GM12878 (cell line): Measurements from ENCODE around the gene GTPBP6. TPM values are rescaled to one million over a fixed set of nuclear protein-coding genes. Genes with fewer than 3 reads are reported as not detected.
"Not testable (repeated sequence)": the region's sequence is repeated elsewhere in the genome, so short reads cannot be mapped to it uniquely, and the experiment has no call there.

Experiments
- ATAC-seq: fragments of 200-7000 bp; cut with Tn5 transposase; 3 replicates; pipeline ENCODE4 v1.9.1; 2020; ENCODE audit warnings: mild to moderate bottlenecking, moderate library complexity
- BruUV-seq: library from RNA; stranded (reverse); fragments of 400-500 nt; replicated peaks from 2 replicates; lab custom pipeline; 2021; lab: Mats Ljungman, UMichigan
- CTCF ChIA-PET: fragments of 300-600 bp; sonication (Branson Sonifier 250); formaldehyde crosslinking; extraction: SDS; loops from one replicate; lab custom pipeline; 2021; ENCODE audit warnings: inconsistent platforms; lab: Yijun Ruan, JAX
- POLR2A ChIA-PET: fragments of 350-600 bp; formaldehyde crosslinking; extraction: SDS; loops from one replicate; lab custom pipeline; 2021; ENCODE audit warnings: inconsistent platforms; lab: Charles Lee
- RAD21 ChIA-PET: fragments of 300-600 bp; sonication (Branson Sonifier 250); formaldehyde crosslinking; loops from one replicate; lab custom pipeline; 2023; ENCODE audit warnings: antibody characterized with exemption; ENCODE audit not compliant: unreplicated experiment; lab: Charles Lee
- SMC1A ChIA-PET: fragments of 300-600 bp; sonication (Branson Sonifier 250); formaldehyde crosslinking; loops from one replicate; lab custom pipeline; 2023; ENCODE audit not compliant: unreplicated experiment, uncharacterized antibody; lab: Charles Lee
- DNase-seq: peaks from one replicate; pipeline ENCODE4 v3.0.0-alpha.2; 2011; ENCODE audit warnings: low read depth, low spot score
- FAIRE-seq: peaks from 3 replicates; lab custom pipeline; 2011; peaks lifted over from hg19 to GRCh38; lab: Jason Lieb, UNC
- H2AFZ ChIP-seq: 2 replicates; pipeline ENCODE4 v1.6.0; 2011; ENCODE audit warnings: low read depth, low read length, control low read depth; ENCODE audit not compliant: control insufficient read depth
- H3K27ac ChIP-seq: 2 replicates; pipeline ENCODE4 v1.5.1; 2011; ENCODE audit warnings: control low read depth; ENCODE audit not compliant: control insufficient read depth, insufficient read depth
- H3K27me3 ChIP-seq, 2 experiments: replicated peaks in 1 of 2; 2 replicates each; pipeline versions ENCODE4 v1.6.0 to v1.6.1; 2011; ENCODE audit warnings: low read length in 1 of 2; ENCODE audit not compliant: control insufficient read depth in 2 of 2, insufficient read depth in 2 of 2
- H3K36me3 ChIP-seq, 2 experiments: 2 replicates each; pipeline ENCODE4 v1.5.1; 2011; ENCODE audit warnings: low read length in 1 of 2; ENCODE audit not compliant: control insufficient read depth in 2 of 2, insufficient read depth in 2 of 2
- H3K4me1 ChIP-seq: 2 replicates; pipeline ENCODE4 v1.6.1; 2011; ENCODE audit warnings: mild to moderate bottlenecking, low read length, moderate library complexity, mixed read lengths; ENCODE audit not compliant: control insufficient read depth, insufficient read depth
- H3K4me2 ChIP-seq: 2 replicates; pipeline ENCODE4 v1.6.0; 2011; ENCODE audit warnings: control low read depth; ENCODE audit not compliant: control insufficient read depth, insufficient read depth
- H3K4me3 ChIP-seq: fragments of 200-600 bp; sonication (generic); 2 replicates; pipeline ENCODE4 v1.5.1; 2016
- H3K79me2 ChIP-seq: 2 replicates; pipeline ENCODE4 v1.6.0; 2011; ENCODE audit warnings: low read length; ENCODE audit not compliant: control insufficient read depth, insufficient read depth
- H3K9ac ChIP-seq: 2 replicates; pipeline ENCODE4 v1.8.0; 2011; ENCODE audit warnings: low read length, control low read depth, mixed read lengths; ENCODE audit not compliant: control insufficient read depth, insufficient read depth
- H3K9me3 ChIP-seq: replicated peaks from 3 replicates; pipeline ENCODE4 v1.5.1; 2011; ENCODE audit warnings: mild to moderate bottlenecking, low read length; ENCODE audit not compliant: control insufficient read depth, insufficient read depth
- H4K20me1 ChIP-seq: 2 replicates; pipeline ENCODE4 v1.6.0; 2011; ENCODE audit not compliant: control insufficient read depth, insufficient read depth
- BCLAF1 ChIP-seq: fragments of 450-650 bp; IDR thresholded peaks from 2 replicates; pipeline ENCODE4 v1.6.1; 2017; ENCODE audit warnings: antibody characterized with exemption, mild to moderate bottlenecking, moderate library complexity
- ZBTB4 ChIP-seq: fragments of 450-650 bp; formaldehyde crosslinking; IDR thresholded peaks from 2 replicates; pipeline ENCODE4 v1.4.0; 2022; ENCODE audit warnings: mild to moderate bottlenecking, moderate library complexity
- ZNF207 ChIP-seq: fragments of 450-650 bp; IDR thresholded peaks from 2 replicates; pipeline ENCODE4 v1.6.1; 2014; ENCODE audit warnings: antibody characterized with exemption, mild to moderate bottlenecking, borderline replicate concordance
- WGBS: methylation state at CpG from one replicate; pipeline ENCODE4 v1.1.6; 2016; ENCODE audit warnings: low lambda C conversion rate; ENCODE audit not compliant: insufficient replicate concordance, insufficient coverage; ENCODE audit errors: missing lambda C conversion rate; 5-methylcytosine and 5-hydroxymethylcytosine counted together
- in situ Hi-C: fragments of 300-500 bp; cut with MboI; formaldehyde crosslinking; loops from 9 replicates; pipeline ENCODE4 v1.14.3; 2018; ENCODE audit warnings: mixed read lengths
- intact Hi-C: fragments of 100-400 bp; cut with micrococcal nuclease; formaldehyde crosslinking; loops from one replicate; pipeline ENCODE4 v1.14.2; 2022; ENCODE audit not compliant: unreplicated experiment
- polyA plus RNA-seq, 11 experiments: library from polyadenylated mRNA; depleted of rRNA in 4 of 11; unstranded in 6 of 11; stranded (reverse) in 5 of 11; fragments of >200 nt; fragmentation: Nextera tagmentation in 4 of 11; fragmentation: Illumina TruSeq in 1 of 11; extraction: Ambion mirVana in 4 of 11; extraction: Trizol in 1 of 11; gene quantifications; 1 replicate in 1 of 11; 2 replicates in 10 of 11; pipeline versions ENCODE4 v1.2.1 to v1.2.3, GENCODE V29; 2011 to 2016; ENCODE audit warnings: inconsistent platforms in 2 of 11, missing spikeins in 2 of 11, low read depth in 1 of 11
- total RNA-seq, 4 experiments: library from RNA; depleted of rRNA in 3 of 4; stranded (reverse); fragments of >200 nt in 3 of 4; fragmentation: Illumina TruSeq in 1 of 4; extraction: Trizol in 1 of 4; gene quantifications; 2 replicates each; pipeline versions ENCODE4 v1.2.1 to v1.2.3, GENCODE V29; 2013 to 2021

GTPBP6 gene
- total and polyA plus RNA-seq, 10 of the 15 experiments (the other 5 are each of a cell fraction or from before 2014, with no cell fraction given) = 0.31 to 71.0 (median 21.1) TPM

- no peak for TF ChIP-seq BCLAF1
- TF ChIP-seq ZBTB4 (CRISPR knock-in tag) = no peak
- TF ChIP-seq ZNF207 = no peak
These were observed 53.8 kb downstream of the GTPBP6 start (continued) for GRCh38 chrX:264634-265455.

- FAIRE-seq, CTCF ChIA-PET, H3K4me1 ChIP-seq, DNase-seq, H3K9ac ChIP-seq, H3K27ac ChIP-seq, intact Hi-C loops, H3K27me3 ChIP-seq, in situ Hi-C loops, H3K4me2 ChIP-seq, H2AFZ ChIP-seq, H3K36me3 ChIP-seq, H3K4me3 ChIP-seq, BruUV-seq, H3K79me2 ChIP-seq, H3K9me3 ChIP-seq, RAD21 ChIA-PET, SMC1A ChIA-PET, ATAC-seq, H4K20me1 ChIP-seq, POLR2A ChIA-PET: not testable (repeated sequence)
- 86% methylated on average over 16 of the region's 16 CpGs for WGBS
These were observed 54.6 kb downstream of the GTPBP6 start for GRCh38 chrX:264006-264405.
